Measurements from ENCODE around the gene TTLL9. TPM values are rescaled to one million over a fixed set of nuclear protein-coding genes. Genes with fewer than 3 reads are reported as not detected.

The TTLL9 gene
- total RNA-seq, 8 experiments from 2014 or later = 0.76 to 12.0 (median 2.5) TPM

GRCh38 chr20:31839782-31840487 is 30.5 kb upstream of the TTLL9 start:
- Histone ChIP-seq H3K27ac (no peak overlapping the region), H3K4me1 (replicated peaks in 1 of 2) (peaks cover 17 to 34% of the 10 kb centered on the region in 2 donors), H3K4me3 (no peak overlapping the region)
- ATAC-seq (replicated peaks in 6 of 8) = no peak
- WGBS, 10 experiments = 0 to 74% (median 60%) methylated on average over 1 to 3 of the region's 5 CpGs; no CpG with 5 or more reads in 5 of the 10 experiments
- in situ Hi-C loops (cut with MboI; ENCODE audit: low pct_unique_long_range_greater_than_20kb in 2 of 9, low sequenced_read_pairs in 9 of 9, unreplicated experiment in 9 of 9) = loop anchor here in 2 of 9 experiments (25.0 kb wide), 2 partner anchors 247 to 822 kb away; partner anchors contain the start of gene C20orf203 (in 1 of the 2)

- in situ Hi-C loops (cut with MboI; ENCODE audit: low pct_unique_long_range_greater_than_20kb in 2 of 9, low sequenced_read_pairs in 9 of 9, unreplicated experiment in 9 of 9) = loop anchor here in 2 of 9 experiments (25.0 kb wide), 2 partner anchors 246 to 821 kb away; partner anchors contain the start of gene C20orf203 (in 1 of the 2)
- Histone ChIP-seq H3K4me3 (no peak overlapping the region), H3K4me1 (replicated peaks in 1 of 2) (peaks cover 21 to 40% of the 10 kb centered on the region in 2 donors), H3K27ac (no peak overlapping the region)
- WGBS, 10 experiments = 60 to 100% (median 84%) methylated on average over 1 to 6 of the region's 15 CpGs; no CpG with 5 or more reads in 4 of the 10 experiments
- no peak for ATAC-seq (replicated peaks in 6 of 8)
Observed at GRCh38 chr20:31840906-31841816, 29.3 kb upstream of the TTLL9 start.

DNA sequence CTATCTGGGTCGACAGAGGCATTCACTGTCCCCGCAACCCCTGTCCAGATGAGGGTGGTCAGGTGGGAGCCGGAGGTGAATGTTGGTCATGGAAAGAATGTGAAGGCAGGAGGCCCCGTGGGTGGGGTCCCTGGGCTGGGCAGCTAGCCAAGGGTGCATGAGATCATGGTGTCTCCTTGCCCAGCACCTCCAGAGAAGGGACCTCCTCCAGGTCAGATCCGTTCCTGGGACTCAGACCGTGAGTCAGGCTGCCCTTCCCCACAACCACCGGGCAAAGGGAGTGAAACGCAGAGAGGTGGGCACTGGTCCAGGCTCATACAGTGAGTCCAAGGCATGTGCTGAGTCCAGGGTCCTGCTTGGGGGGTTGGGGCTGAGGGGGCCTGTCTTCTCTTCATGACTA is 28.5 kb upstream of the TTLL9 start:
- peaks cover 19 to 36% of the 10 kb centered on the region in 2 donors for H3K4me1 ChIP-seq (replicated peaks in 1 of 2)
- H3K4me3 ChIP-seq = no peak overlapping the region
- in situ Hi-C loops (cut with MboI; ENCODE audit: low pct_unique_long_range_greater_than_20kb in 2 of 9, low sequenced_read_pairs in 9 of 9, unreplicated experiment in 9 of 9) = loop anchor here in 2 of 9 experiments (25.0 kb wide), 2 partner anchors 245 to 820 kb away; partner anchors contain the start of gene C20orf203 (in 1 of the 2)
- WGBS, 10 experiments = 25 to 100% (median 86%) methylated on average over 1 to 6 of the region's 8 CpGs; no CpG with 5 or more reads in 5 of the 10 experiments
- H3K27ac ChIP-seq = no peak overlapping the region
- ATAC-seq (replicated peaks in 6 of 8) = peak in 4 of 8 experiments; percentile 12 to 38 (median 32)

GRCh38 chr20:31842471-31843157 is 27.8 kb upstream of the TTLL9 start:
- 53 to 100% (median 70%) methylated on average over 1 to 4 of the region's 12 CpGs; no CpG with 5 or more reads in 6 of the 10 experiments for WGBS, 10 experiments
- in situ Hi-C loops (cut with MboI; ENCODE audit: low pct_unique_long_range_greater_than_20kb in 2 of 9, low sequenced_read_pairs in 9 of 9, unreplicated experiment in 9 of 9) = loop anchor here in 2 of 9 experiments (25.0 kb wide), 2 partner anchors 245 to 820 kb away; partner anchors contain the start of gene C20orf203 (in 1 of the 2)
- Histone ChIP-seq H3K4me3 (no peak overlapping the region), H3K27ac (no peak overlapping the region), H3K4me1 (replicated peaks in 1 of 2) (peaks cover 19 to 36% of the 10 kb centered on the region in 2 donors)
- ATAC-seq (replicated peaks in 6 of 8) = peak in 7 of 8 experiments; percentile 7 to 57 (median 22)

DNA sequence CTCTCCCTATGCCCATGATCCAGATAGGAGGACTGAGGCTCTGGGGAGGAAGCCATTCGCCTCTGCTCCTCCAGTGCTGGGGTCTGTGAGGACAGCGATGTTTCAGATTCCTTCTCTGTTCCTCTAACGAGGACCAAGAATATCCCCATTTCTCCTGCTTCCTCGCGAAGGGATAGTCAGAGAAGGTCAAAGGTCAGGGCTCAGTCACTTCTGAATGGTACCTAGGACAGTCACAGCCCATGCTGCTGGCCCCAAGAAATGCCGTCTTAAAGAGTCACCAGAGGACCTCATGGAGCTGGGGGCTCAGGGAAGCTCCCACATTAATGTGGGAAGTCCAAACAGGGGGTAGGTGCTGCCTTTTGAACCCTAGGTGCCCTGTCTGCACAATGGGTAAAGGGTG is 27.1 kb upstream of the TTLL9 start:
- Histone ChIP-seq H3K4me3 (no peak overlapping the region), H3K27ac (no peak overlapping the region), H3K4me1 (replicated peaks in 1 of 2) (peaks cover 19 to 31% of the 10 kb centered on the region in 2 donors)
- ATAC-seq (replicated peaks in 6 of 8) = no peak
- in situ Hi-C loops (cut with MboI; ENCODE audit: low pct_unique_long_range_greater_than_20kb in 2 of 9, low sequenced_read_pairs in 9 of 9, unreplicated experiment in 9 of 9) = loop anchor here in 2 of 9 experiments (25.0 kb wide), 2 partner anchors 244 to 819 kb away; partner anchors contain the start of gene C20orf203 (in 1 of the 2)
- WGBS, 10 experiments = 76 to 100% (median 85%) methylated on average over 1 to 5 of the region's 6 CpGs; no CpG with 5 or more reads in 4 of the 10 experiments

- ATAC-seq (replicated peaks in 6 of 8) = no peak
- Histone ChIP-seq H3K27ac (no peak overlapping the region), H3K4me3 (no peak overlapping the region), H3K4me1 (replicated peaks in 1 of 2) (peaks cover 19 to 31% of the 10 kb centered on the region in 2 donors)
- in situ Hi-C loops (cut with MboI; ENCODE audit: low pct_unique_long_range_greater_than_20kb in 2 of 9, low sequenced_read_pairs in 9 of 9, unreplicated experiment in 9 of 9) = loop anchor here in 2 of 9 experiments (25.0 kb wide), 2 partner anchors 243 to 818 kb away; partner anchors contain the start of gene C20orf203 (in 1 of the 2)
- WGBS, 10 experiments = 60 to 93% (median 80%) methylated on average over 1 to 3 of the region's 5 CpGs; no CpG with 5 or more reads in 5 of the 10 experiments
Observed at GRCh38 chr20:31843881-31844280, 26.6 kb upstream of the TTLL9 start.

DNA sequence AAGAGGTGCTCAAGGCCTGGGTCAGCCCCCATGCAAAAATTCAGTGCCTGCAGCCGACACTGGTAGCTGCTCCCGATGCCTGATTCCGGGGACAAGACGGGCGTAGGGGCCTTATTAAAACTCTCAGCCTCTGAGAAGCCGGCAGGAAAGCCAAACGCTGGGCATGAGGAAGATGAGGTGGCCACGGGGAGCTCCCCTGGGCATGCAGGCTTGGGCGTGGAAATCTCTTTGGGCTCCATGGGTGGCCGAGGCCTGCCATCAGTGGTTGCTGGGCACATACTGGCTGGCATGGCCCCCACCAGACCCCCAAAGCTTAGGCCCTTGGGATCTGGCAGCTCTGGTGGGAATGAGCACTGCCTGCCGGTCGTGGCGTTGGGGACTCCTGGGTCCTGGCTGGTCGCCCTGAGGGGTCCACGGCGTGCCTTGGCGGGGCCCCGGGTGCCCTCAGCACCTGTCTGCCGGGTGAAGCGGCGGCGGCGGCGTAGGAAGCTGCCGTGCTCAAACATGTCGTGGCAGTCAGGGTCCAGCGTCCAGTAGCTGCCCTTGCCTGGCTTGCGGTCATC is 25.6 kb upstream of the TTLL9 start:
- in situ Hi-C loops (cut with MboI; ENCODE audit: low pct_unique_long_range_greater_than_20kb in 2 of 9, low sequenced_read_pairs in 9 of 9, unreplicated experiment in 9 of 9) = loop anchor here in 2 of 9 experiments (25.0 kb wide), 2 partner anchors 242 to 817 kb away; partner anchors contain the start of gene C20orf203 (in 1 of the 2)
- Histone ChIP-seq H3K27ac (peak overlapping the region in 1 of 2 donors; percentile 40), H3K4me3 (no peak overlapping the region), H3K4me1 (replicated peaks in 1 of 2) (peaks cover 19 to 31% of the 10 kb centered on the region in 2 donors)
- 50 to 100% methylated on average over 2 of the region's 28 CpGs; no CpG with 5 or more reads in 8 of the 10 experiments for WGBS, 10 experiments
- ATAC-seq (replicated peaks in 6 of 8) = no peak

- H3K4me1 ChIP-seq (replicated peaks in 1 of 2) = peaks cover 19 to 31% of the 10 kb centered on the region in 2 donors
- in situ Hi-C loops (cut with MboI; ENCODE audit: low pct_unique_long_range_greater_than_20kb in 2 of 9, low sequenced_read_pairs in 9 of 9, unreplicated experiment in 9 of 9) = loop anchor here in 2 of 9 experiments (25.0 kb wide), 2 partner anchors 242 to 817 kb away; partner anchors contain the start of gene C20orf203 (in 1 of the 2)
- peak in 5 of 8 experiments; percentile 72 to 89 (median 85) for ATAC-seq (replicated peaks in 6 of 8)
- WGBS, 10 experiments = 0 to 78% (median 20%) methylated on average over 1 to 8 of the region's 21 CpGs; no CpG with 5 or more reads in 3 of the 10 experiments
- no peak within 1 kb of the TSS for H3K4me3 ChIP-seq
- peak within 1 kb of the TSS in 1 of 2 donors; percentile 40 for H3K27ac ChIP-seq
Observed at GRCh38 chr20:31845300-31845863, 25.1 kb upstream of the TTLL9 start, which contains the start of gene FOXS1. Gene FOXS1, minus strand, starts transcription at chr20:31845604. Its CDS starts 62 bp downstream, at chr20:31845542.

GRCh38 chr20:31846793-31847138 is 23.7 kb upstream of the TTLL9 start:
- Histone ChIP-seq H3K4me3 (no peak overlapping the region), H3K27ac (no peak overlapping the region), H3K4me1 (replicated peaks in 1 of 2) (peaks cover 19 to 31% of the 10 kb centered on the region in 2 donors)
- in situ Hi-C loops (cut with MboI; ENCODE audit: low pct_unique_long_range_greater_than_20kb in 2 of 9, low sequenced_read_pairs in 9 of 9, unreplicated experiment in 9 of 9) = loop anchor here in 2 of 9 experiments (25.0 kb wide), 2 partner anchors 241 to 816 kb away; partner anchors contain the start of gene C20orf203 (in 1 of the 2)
- ATAC-seq (replicated peaks in 6 of 8) = no peak
- WGBS, 10 experiments = 33 to 100% (median 61%) methylated on average over 1 to 2 of the region's 3 CpGs; no CpG with 5 or more reads in 6 of the 10 experiments

DNA sequence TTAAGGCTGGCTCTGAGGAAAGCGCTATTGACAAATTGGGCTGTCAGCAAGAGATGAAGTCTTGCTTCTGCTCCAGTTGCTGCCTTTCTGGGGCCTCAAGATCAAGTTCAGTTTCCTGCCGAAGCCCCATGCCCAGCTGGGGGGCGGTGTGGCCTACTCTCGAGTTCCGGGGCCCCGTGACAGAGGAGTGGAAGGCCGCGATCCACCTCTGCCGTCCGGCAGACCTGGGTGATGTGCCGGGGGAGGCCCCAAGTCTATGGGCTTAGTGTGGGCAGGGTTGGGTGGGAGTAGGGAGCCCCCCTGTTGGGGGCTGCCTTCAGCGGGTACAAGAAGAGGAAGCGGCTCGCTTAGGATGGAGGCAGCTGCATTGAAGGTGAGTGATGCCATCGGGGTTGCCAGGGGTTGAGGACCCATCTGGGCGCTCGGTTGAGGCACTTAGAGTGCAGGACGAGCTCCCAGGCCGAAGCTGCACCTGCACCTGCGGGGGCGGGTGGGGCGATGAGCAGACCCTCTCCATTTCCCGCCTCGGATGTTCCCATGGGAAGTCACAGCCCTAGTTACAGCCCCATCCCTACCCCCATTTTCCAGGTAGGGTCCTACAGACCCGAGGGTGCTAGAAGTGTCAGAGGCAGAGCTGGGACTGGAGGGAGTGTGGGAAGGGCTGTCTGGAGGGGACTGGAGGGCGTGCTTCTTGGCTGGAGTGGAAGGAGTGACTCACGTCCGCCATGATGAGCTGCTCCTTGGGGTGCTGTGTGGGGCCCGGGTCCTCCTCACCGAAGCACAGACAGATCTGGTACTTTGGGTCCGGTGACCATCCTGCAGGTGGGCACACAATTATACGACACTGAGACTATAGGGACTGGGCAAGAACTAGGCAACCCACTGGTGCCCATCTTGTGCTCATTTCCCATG is 22.1 kb upstream of the TTLL9 start:
- peaks cover 13 to 23% of the 10 kb centered on the region in 2 donors for H3K4me1 ChIP-seq (replicated peaks in 1 of 2)
- in situ Hi-C loops (cut with MboI; ENCODE audit: low pct_unique_long_range_greater_than_20kb in 2 of 9, low sequenced_read_pairs in 9 of 9, unreplicated experiment in 9 of 9) = loop anchor here in 2 of 9 experiments (25.0 kb wide), 2 partner anchors 239 to 814 kb away; partner anchors contain the start of gene C20orf203 (in 1 of the 2)
- ATAC-seq (replicated peaks in 6 of 8) = no peak
- H3K4me3 ChIP-seq = no peak overlapping the region
- 51 to 90% (median 79%) methylated on average over 2 to 5 of the region's 32 CpGs; no CpG with 5 or more reads in 4 of the 10 experiments for WGBS, 10 experiments
- no peak overlapping the region for H3K27ac ChIP-seq

Data from motor neuron (in vitro differentiated cells).